SIG-M5 (cell line): Measurements from ENCODE around the gene ALDH3A2.
"Not testable (repeated sequence)": the region's sequence is repeated elsewhere in the genome, so short reads cannot be mapped to it uniquely, and the experiment has no call there.

ENCODE experiments used
- DNase-seq: peaks from one replicate; lab custom pipeline; 2025; lab: John Stamatoyannopoulos, UW

ALDH3A2 gene

GRCh38 chr17:19678581-19679453 lies 30.3 kb downstream of the ALDH3A2 start:
- DNase-seq, result no peak

GRCh38 chr17:19683117-19683516 lies 34.6 kb downstream of the ALDH3A2 start:
- DNase-seq, result no peak

- not testable (repeated sequence) for DNase-seq
Measured at GRCh38 chr17:19684909-19685580, 36.5 kb downstream of the ALDH3A2 start.

DNA sequence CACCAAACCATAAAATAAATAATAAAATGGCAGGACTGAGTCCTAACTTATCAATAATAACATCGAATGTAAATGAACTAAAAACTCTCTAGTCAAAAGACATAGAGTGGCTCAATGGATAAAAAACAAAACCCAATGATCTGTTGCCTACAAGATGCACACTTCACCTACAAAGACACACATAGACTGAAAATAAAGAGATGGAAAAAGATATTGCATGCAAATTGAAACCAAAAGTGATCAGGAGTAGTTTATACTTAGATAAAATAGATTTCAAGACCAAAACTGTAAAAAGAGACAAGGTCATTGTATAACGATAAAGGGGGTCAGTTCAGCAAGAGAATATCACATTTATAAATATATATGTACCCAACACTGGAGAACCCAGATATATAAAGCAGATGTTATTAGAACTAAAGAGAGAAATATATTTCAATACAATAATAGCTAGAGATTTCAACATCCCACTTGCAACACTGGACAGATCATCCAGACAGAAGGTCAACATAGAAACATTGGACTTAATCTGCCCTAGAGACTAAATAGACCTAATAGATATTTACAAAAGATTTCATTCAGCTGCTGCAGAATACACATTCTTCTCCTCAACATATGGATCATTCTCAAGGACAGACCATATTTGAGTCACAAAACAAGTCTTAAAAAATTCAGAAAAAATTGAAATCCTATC lies 38.0 kb downstream of the ALDH3A2 start:
- no peak for DNase-seq

DNA sequence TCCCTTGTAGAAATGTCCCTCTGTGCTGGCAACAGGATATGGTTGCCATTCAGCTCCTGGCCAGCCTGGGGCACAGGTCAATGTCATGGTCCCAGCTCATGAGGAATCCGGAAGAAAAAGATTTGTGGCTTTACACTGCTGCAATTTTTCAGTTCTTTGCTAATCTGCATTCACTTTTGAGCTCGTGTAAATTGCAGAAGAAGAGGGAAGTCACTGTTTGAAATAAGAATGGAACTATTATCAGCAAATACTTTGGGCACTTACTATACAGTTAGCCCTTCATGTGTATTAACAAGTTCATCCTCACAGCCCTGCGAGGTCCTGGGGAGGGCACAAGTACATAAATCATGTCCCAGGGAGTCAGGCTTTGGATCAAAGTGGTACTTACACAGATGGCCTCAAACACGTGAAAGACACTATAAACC lies 53.7 kb downstream of the ALDH3A2 start:
- DNase-seq, result no peak

GRCh38 chr17:19703106-19703827 lies 54.7 kb downstream of the ALDH3A2 start:
- no peak for DNase-seq

GRCh38 chr17:19703828-19704613 lies 55.5 kb downstream of the ALDH3A2 start:
- no peak for DNase-seq

GRCh38 chr17:19705201-19705600 lies 56.6 kb downstream of the ALDH3A2 start:
- DNase-seq, result no peak

DNA sequence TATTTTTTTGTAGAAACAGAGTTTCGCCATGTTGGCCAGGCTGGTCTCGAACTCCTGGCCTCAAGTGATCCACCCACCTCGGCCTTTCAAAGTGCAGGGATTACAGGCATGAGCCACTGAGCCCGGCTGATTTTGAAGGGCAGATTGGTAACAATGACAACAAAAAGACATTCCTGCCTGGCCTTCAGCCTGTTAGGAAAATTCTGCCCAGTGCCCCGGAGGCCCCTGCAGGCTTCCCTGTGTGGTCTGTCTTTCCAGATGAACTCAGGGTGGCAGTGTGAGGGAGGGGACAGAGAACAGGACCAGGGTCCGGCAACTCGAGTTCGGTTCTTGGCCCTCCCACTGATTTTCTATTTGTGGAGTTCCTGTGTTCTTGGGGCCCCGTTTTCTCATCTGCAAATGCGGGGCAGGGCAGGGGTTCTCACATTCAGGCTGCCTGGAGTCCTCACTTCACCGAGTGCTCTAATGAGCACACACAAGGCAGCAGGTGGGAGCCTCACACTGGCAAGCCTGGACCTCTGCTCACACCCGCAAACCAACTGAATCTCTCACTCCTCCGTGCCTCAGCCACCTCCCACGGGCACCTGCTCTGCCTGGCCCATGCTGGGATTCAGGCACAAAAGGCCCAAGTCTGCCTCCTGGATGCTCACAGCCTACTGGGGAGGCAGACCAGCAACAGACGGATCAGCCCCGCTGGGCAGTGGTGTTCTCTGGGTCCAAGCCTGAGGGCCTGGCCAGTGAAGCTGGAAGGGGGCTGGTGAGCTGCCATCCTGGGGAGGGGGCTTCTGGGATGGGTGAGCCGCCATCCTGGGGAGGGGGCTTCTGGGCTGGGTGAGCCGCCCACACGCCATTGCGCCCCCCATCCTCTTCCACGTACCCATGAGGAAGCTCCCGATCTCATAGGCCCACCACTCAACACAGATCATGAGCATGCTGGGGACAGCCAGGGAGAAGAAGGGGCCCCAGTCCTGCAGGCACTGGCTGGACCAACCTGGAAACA lies 57.5 kb downstream of the ALDH3A2 start:
- no peak for DNase-seq

- DNase-seq, result no peak
Measured at GRCh38 chr17:19706791-19707727, 58.5 kb downstream of the ALDH3A2 start.

DNA sequence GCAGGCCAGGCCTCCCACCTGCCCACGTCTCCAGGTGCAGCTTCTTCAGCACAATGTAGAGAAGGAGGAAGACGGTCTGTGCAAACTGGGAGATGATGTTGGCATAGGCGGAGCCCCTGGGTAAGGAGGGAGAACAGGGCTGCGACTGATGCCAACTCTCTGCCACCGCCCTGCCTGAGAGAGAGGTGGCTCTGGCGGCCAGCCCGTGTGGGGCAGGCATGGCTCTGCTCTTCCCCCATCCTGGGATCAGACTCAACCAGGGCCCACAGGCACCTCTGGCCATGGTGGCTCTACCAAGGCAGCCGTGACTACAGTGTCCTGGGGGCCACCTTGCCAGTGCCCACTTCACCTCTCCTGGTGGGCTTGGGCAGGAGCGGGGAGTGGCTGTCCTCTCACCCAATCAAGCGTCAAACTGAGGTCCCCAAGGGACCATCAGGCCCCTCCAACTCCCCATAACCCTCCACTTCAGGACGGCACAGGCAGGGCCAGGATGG lies 59.2 kb downstream of the ALDH3A2 start:
- DNase-seq, result no peak

- no peak for DNase-seq
Measured at GRCh38 chr17:19708431-19709175, 60.1 kb downstream of the ALDH3A2 start.

- DNase-seq, result no peak
Measured at GRCh38 chr17:19709841-19710240, 61.3 kb downstream of the ALDH3A2 start.

DNA sequence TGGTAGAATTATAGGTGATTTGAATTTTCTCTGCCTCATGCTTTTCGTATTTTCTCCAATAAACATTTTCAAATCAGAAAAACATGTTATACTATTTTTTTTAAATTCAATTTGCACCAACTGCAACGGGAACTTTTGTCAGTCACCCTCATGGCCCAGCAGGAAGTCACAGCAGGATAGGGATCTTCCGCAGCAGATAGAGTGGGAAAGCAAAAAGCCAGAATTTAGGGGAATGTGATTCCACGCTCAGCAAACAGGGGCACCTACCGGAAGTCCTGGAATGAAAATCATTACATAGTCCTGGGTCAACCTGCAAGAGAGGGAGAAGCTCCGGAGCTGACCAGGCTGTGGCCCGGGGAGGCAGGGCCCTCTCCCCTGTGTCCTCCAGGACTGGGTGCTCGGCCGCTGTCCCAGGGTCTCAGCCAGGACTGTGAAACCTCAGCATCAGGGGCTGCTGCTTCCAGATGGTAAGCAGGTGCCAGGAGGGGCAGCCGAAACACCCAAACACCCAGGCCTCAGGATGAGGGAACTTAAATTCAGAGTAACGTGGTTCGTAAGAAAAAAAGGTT lies 64.0 kb downstream of the ALDH3A2 start:
- no peak for DNase-seq

DNA sequence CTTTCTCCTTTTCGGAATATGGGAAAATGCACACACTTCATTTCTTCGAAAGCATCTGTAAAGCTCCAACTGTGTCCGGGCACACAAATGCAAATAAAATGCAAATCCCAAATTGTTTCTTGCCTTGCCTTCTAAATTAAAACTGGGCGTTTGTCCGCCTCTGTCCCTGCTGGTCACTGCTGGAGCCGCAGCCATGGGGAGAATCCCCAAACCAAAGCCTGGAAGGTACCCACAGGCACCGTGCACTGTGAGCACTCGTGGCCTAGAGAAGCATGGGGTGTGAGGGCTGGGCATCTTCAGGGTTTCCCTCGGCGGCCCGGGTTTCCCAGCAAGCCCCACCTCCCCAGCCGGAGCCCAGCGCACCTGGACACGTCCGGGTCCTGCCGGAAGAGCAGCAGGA lies 64.9 kb downstream of the ALDH3A2 start:
- no peak for DNase-seq

- no peak for DNase-seq
Measured at GRCh38 chr17:19713901-19714361, 65.4 kb downstream of the ALDH3A2 start.
